PFSK-1 (cell line): ENCODE data around the gene ATAD1.

Source experiments
- FOXP2 ChIP-seq: optimal IDR thresholded peaks from 2 replicates; pipeline ENCODE3; 2011; ENCODE audit warnings: borderline replicate concordance, control low read depth, inconsistent platforms; ENCODE audit not compliant: insufficient read depth; ENCODE audit errors: extremely low read length, extremely low read depth
- POLR2AphosphoS5 ChIP-seq: IDR thresholded peaks from 2 replicates; pipeline ENCODE4 v1.6.1; 2012; ENCODE audit warnings: low read depth, mild to moderate bottlenecking, control low read depth, low read length, moderate library complexity
- SIN3A ChIP-seq: IDR thresholded peaks from 2 replicates; pipeline ENCODE4 v1.6.1; 2012; ENCODE audit warnings: mild to moderate bottlenecking, low read length, moderate library complexity, borderline replicate concordance; ENCODE audit not compliant: insufficient read depth
- TAF1 ChIP-seq: IDR thresholded peaks from 2 replicates; pipeline ENCODE4 v1.6.1; 2012; ENCODE audit warnings: low read length, control low read depth, borderline replicate concordance; ENCODE audit not compliant: insufficient read depth
- TF ChIP-seq, protein P1 (sequence below), 2 experiments: IDR thresholded peaks; 2 replicates each; pipeline versions ENCODE4 v1.6.1 to v1.8.0; 2011 to 2012; ENCODE audit warnings: low read depth in 2 of 2, low read length in 2 of 2, control low read depth in 1 of 2, inconsistent platforms in 1 of 2, mild to moderate bottlenecking in 1 of 2, moderate library complexity in 1 of 2; ENCODE audit not compliant: insufficient read depth in 1 of 2

DNA sequence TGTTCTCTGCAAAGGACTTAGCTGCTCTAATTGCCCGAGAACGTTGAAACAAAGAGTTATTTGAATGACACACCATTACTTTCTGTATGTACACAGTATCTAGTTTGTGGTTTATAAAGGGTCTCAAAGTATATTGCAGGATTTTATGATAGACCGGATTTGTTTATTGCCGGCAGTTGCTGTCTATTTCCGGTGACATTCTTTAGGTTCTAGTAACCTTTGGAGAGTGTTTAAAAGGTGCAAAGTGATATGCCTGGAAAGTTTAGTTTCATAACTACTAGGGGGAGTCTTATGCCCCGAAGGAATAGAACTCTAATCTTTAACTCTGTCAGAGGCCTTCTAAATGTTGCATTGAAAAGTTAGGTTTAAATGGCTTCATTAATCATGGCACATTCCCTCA, 94.5 kb downstream of the ATAD1 start:
- no peak for TF ChIP-seq POLR2AphosphoS5
- TF ChIP-seq, protein P1, sequence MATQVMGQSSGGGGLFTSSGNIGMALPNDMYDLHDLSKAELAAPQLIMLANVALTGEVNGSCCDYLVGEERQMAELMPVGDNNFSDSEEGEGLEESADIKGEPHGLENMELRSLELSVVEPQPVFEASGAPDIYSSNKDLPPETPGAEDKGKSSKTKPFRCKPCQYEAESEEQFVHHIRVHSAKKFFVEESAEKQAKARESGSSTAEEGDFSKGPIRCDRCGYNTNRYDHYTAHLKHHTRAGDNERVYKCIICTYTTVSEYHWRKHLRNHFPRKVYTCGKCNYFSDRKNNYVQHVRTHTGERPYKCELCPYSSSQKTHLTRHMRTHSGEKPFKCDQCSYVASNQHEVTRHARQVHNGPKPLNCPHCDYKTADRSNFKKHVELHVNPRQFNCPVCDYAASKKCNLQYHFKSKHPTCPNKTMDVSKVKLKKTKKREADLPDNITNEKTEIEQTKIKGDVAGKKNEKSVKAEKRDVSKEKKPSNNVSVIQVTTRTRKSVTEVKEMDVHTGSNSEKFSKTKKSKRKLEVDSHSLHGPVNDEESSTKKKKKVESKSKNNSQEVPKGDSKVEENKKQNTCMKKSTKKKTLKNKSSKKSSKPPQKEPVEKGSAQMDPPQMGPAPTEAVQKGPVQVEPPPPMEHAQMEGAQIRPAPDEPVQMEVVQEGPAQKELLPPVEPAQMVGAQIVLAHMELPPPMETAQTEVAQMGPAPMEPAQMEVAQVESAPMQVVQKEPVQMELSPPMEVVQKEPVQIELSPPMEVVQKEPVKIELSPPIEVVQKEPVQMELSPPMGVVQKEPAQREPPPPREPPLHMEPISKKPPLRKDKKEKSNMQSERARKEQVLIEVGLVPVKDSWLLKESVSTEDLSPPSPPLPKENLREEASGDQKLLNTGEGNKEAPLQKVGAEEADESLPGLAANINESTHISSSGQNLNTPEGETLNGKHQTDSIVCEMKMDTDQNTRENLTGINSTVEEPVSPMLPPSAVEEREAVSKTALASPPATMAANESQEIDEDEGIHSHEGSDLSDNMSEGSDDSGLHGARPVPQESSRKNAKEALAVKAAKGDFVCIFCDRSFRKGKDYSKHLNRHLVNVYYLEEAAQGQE (IDR thresholded peaks at IDR 0.05; ENCODE audit: insufficient read depth in 1 of 2, low read depth in 2 of 2, low read length in 2 of 2) = no peak
- no peak for TF ChIP-seq TAF1
- TF ChIP-seq SIN3A = no peak
- no peak for TF ChIP-seq FOXP2
